Measurements from ENCODE around the gene NFIA.

Gene NFIA

GRCh38 chr1:61215676-61216289 is 133.4 kb downstream of the NFIA start:
- Mint-ChIP-seq H3K27ac (no peak overlapping the region), H3K27me3 (no peaks in the 10 kb centered on the region), H3K4me3 (no peak overlapping the region), H3K36me3 (peaks cover 5% of the 10 kb centered on the region), H3K9me3 (ENCODE audit: low read depth) (no peaks in the 10 kb centered on the region), H3K4me1 (ENCODE audit: low read depth) (no peaks in the 10 kb centered on the region)

GRCh38 chr1:61220536-61220935 is 138.2 kb downstream of the NFIA start:
- H3K27me3 Mint-ChIP-seq, result no peaks in the 10 kb centered on the region
- no peaks in the 10 kb centered on the region for H3K9me3 Mint-ChIP-seq (ENCODE audit: low read depth)
- H3K4me3 Mint-ChIP-seq, result no peak overlapping the region
- H3K36me3 Mint-ChIP-seq, result no peaks in the 10 kb centered on the region
- H3K4me1 Mint-ChIP-seq (ENCODE audit: low read depth), result no peaks in the 10 kb centered on the region
- H3K27ac Mint-ChIP-seq, result no peak overlapping the region

GRCh38 chr1:61221642-61222041 is 139.3 kb downstream of the NFIA start:
- Mint-ChIP-seq H3K27me3 (no peaks in the 10 kb centered on the region), H3K36me3 (no peaks in the 10 kb centered on the region), H3K4me1 (ENCODE audit: low read depth) (no peaks in the 10 kb centered on the region), H3K4me3 (no peak overlapping the region), H3K9me3 (ENCODE audit: low read depth) (no peaks in the 10 kb centered on the region), H3K27ac (no peak overlapping the region)

- no peaks in the 10 kb centered on the region for H3K36me3 Mint-ChIP-seq
- H3K4me1 Mint-ChIP-seq (ENCODE audit: low read depth), result no peaks in the 10 kb centered on the region
- no peaks in the 10 kb centered on the region for H3K27me3 Mint-ChIP-seq
- H3K27ac Mint-ChIP-seq, result no peak overlapping the region
- H3K9me3 Mint-ChIP-seq (ENCODE audit: low read depth), result no peaks in the 10 kb centered on the region
- H3K4me3 Mint-ChIP-seq, result no peak overlapping the region
These were observed 139.9 kb downstream of the NFIA start for GRCh38 chr1:61222240-61222639.

GRCh38 chr1:61223140-61223539 is 140.8 kb downstream of the NFIA start:
- Mint-ChIP-seq H3K36me3 (no peaks in the 10 kb centered on the region), H3K4me1 (ENCODE audit: low read depth) (no peaks in the 10 kb centered on the region), H3K4me3 (no peak overlapping the region), H3K27me3 (no peaks in the 10 kb centered on the region), H3K9me3 (ENCODE audit: low read depth) (no peaks in the 10 kb centered on the region), H3K27ac (no peak overlapping the region)

GRCh38 chr1:61224609-61225008 is 142.2 kb downstream of the NFIA start:
- Mint-ChIP-seq H3K36me3 (no peaks in the 10 kb centered on the region), H3K9me3 (ENCODE audit: low read depth) (no peaks in the 10 kb centered on the region), H3K4me3 (no peak overlapping the region), H3K27me3 (no peaks in the 10 kb centered on the region), H3K4me1 (ENCODE audit: low read depth) (no peaks in the 10 kb centered on the region), H3K27ac (no peak overlapping the region)

- no peaks in the 10 kb centered on the region for H3K4me1 Mint-ChIP-seq (ENCODE audit: low read depth)
- H3K27me3 Mint-ChIP-seq, result no peaks in the 10 kb centered on the region
- no peaks in the 10 kb centered on the region for H3K9me3 Mint-ChIP-seq (ENCODE audit: low read depth)
- no peaks in the 10 kb centered on the region for H3K36me3 Mint-ChIP-seq
- no peak overlapping the region for H3K4me3 Mint-ChIP-seq
- no peak overlapping the region for H3K27ac Mint-ChIP-seq
These were observed 143.1 kb downstream of the NFIA start for GRCh38 chr1:61225478-61225877.

GRCh38 chr1:61226791-61227567 is 144.6 kb downstream of the NFIA start:
- Mint-ChIP-seq H3K4me3 (no peak overlapping the region), H3K27me3 (no peaks in the 10 kb centered on the region), H3K9me3 (ENCODE audit: low read depth) (no peaks in the 10 kb centered on the region), H3K27ac (no peak overlapping the region), H3K36me3 (no peaks in the 10 kb centered on the region), H3K4me1 (ENCODE audit: low read depth) (no peaks in the 10 kb centered on the region)

GRCh38 chr1:61227857-61228550 is 145.6 kb downstream of the NFIA start:
- Mint-ChIP-seq H3K36me3 (no peaks in the 10 kb centered on the region), H3K27me3 (no peaks in the 10 kb centered on the region), H3K4me3 (no peak overlapping the region), H3K4me1 (ENCODE audit: low read depth) (no peaks in the 10 kb centered on the region), H3K9me3 (ENCODE audit: low read depth) (no peaks in the 10 kb centered on the region), H3K27ac (no peak overlapping the region)

- Mint-ChIP-seq H3K4me3 (no peak overlapping the region), H3K27me3 (peaks cover 3% of the 10 kb centered on the region), H3K9me3 (ENCODE audit: low read depth) (no peaks in the 10 kb centered on the region), H3K4me1 (ENCODE audit: low read depth) (no peaks in the 10 kb centered on the region), H3K36me3 (peaks cover 2% of the 10 kb centered on the region), H3K27ac (no peak overlapping the region)
These were observed 148.2 kb downstream of the NFIA start for GRCh38 chr1:61230523-61230922.

GRCh38 chr1:61231795-61232194 is 149.4 kb downstream of the NFIA start:
- H3K4me1 Mint-ChIP-seq (ENCODE audit: low read depth), result no peaks in the 10 kb centered on the region
- H3K27me3 Mint-ChIP-seq, result peaks cover 3% of the 10 kb centered on the region
- H3K27ac Mint-ChIP-seq, result no peak overlapping the region
- no peak overlapping the region for H3K4me3 Mint-ChIP-seq
- no peaks in the 10 kb centered on the region for H3K9me3 Mint-ChIP-seq (ENCODE audit: low read depth)
- H3K36me3 Mint-ChIP-seq, result peaks cover 2% of the 10 kb centered on the region

- H3K4me1 Mint-ChIP-seq (ENCODE audit: low read depth), result no peaks in the 10 kb centered on the region
- H3K9me3 Mint-ChIP-seq (ENCODE audit: low read depth), result no peaks in the 10 kb centered on the region
- peaks cover 2% of the 10 kb centered on the region for H3K36me3 Mint-ChIP-seq
- no peak overlapping the region for H3K27ac Mint-ChIP-seq
- H3K27me3 Mint-ChIP-seq, result peaks cover 3% of the 10 kb centered on the region
- no peak overlapping the region for H3K4me3 Mint-ChIP-seq
These were observed 150.8 kb downstream of the NFIA start for GRCh38 chr1:61233121-61233660.

- H3K27me3 Mint-ChIP-seq, result peaks cover 3% of the 10 kb centered on the region
- no peaks in the 10 kb centered on the region for H3K9me3 Mint-ChIP-seq (ENCODE audit: low read depth)
- H3K27ac Mint-ChIP-seq, result no peak overlapping the region
- H3K36me3 Mint-ChIP-seq, result peaks cover 2% of the 10 kb centered on the region
- H3K4me1 Mint-ChIP-seq (ENCODE audit: low read depth), result no peaks in the 10 kb centered on the region
- no peak overlapping the region for H3K4me3 Mint-ChIP-seq
These were observed 152.2 kb downstream of the NFIA start for GRCh38 chr1:61234587-61234919.

GRCh38 chr1:61237147-61237546 is 154.8 kb downstream of the NFIA start:
- Mint-ChIP-seq H3K27me3 (peaks cover 3% of the 10 kb centered on the region), H3K4me1 (ENCODE audit: low read depth) (no peaks in the 10 kb centered on the region), H3K9me3 (ENCODE audit: low read depth) (no peaks in the 10 kb centered on the region), H3K36me3 (peaks cover 2% of the 10 kb centered on the region), H3K4me3 (no peak overlapping the region), H3K27ac (no peak overlapping the region)

- Mint-ChIP-seq H3K27ac (no peak overlapping the region), H3K36me3 (peaks cover 2% of the 10 kb centered on the region), H3K27me3 (peaks cover 3% of the 10 kb centered on the region), H3K4me3 (no peak overlapping the region), H3K9me3 (ENCODE audit: low read depth) (no peaks in the 10 kb centered on the region), H3K4me1 (ENCODE audit: low read depth) (no peaks in the 10 kb centered on the region)
These were observed 155.4 kb downstream of the NFIA start for GRCh38 chr1:61237659-61238358.
